Posterior cingulate gyrus (tissue), 11 donors: Measurements from ENCODE around the gene GIGYF2.

ENCODE experiments used
- DNase-seq, 10 donors: peaks; one replicate each; pipeline versions ENCODE4 v3.0.0 to v3.0.0-alpha.2; 2020 to 2021; ENCODE audit warnings: mixed read lengths in 3 of 10
- intact Hi-C: fragments of 100-400 bp; cut with DNase I; formaldehyde crosslinking; loops from one replicate; pipeline ENCODE4 v1.15.1; 2023

GIGYF2 gene

GRCh38 chr2:232741972-232742371 is 44.8 kb downstream of the GIGYF2 start:
- no peak for DNase-seq
- intact Hi-C loops, result no loop called here

GRCh38 chr2:232744963-232745362 is 47.8 kb downstream of the GIGYF2 start:
- no peak for DNase-seq
- intact Hi-C loops, result no loop called here

GRCh38 chr2:232748038-232748437 is 50.9 kb downstream of the GIGYF2 start:
- intact Hi-C loops, result no loop called here
- DNase-seq, result no peak

- intact Hi-C loops, result no loop called here
- no peak for DNase-seq
These were observed 52.2 kb downstream of the GIGYF2 start for GRCh38 chr2:232749331-232749730.

- no peak for DNase-seq
- intact Hi-C loops, result no loop called here
These were observed 53.1 kb downstream of the GIGYF2 start for GRCh38 chr2:232750135-232750671.

- DNase-seq, result no peak
- intact Hi-C loops, result no loop called here
These were observed 60.8 kb downstream of the GIGYF2 start for GRCh38 chr2:232757905-232758304.

GRCh38 chr2:232761301-232761907 is 64.3 kb downstream of the GIGYF2 start:
- DNase-seq, result no peak
- intact Hi-C loops, result no loop called here

- intact Hi-C loops, result no loop called here
- no peak for DNase-seq
These were observed 70.7 kb downstream of the GIGYF2 start for GRCh38 chr2:232767866-232768265.

GRCh38 chr2:232770207-232770606 is 73.1 kb downstream of the GIGYF2 start:
- intact Hi-C loops, result no loop called here
- DNase-seq, result no peak

GRCh38 chr2:232771870-232772269 is 74.7 kb downstream of the GIGYF2 start:
- intact Hi-C loops, result no loop called here
- DNase-seq, result no peak

GRCh38 chr2:232772531-232772930 is 75.4 kb downstream of the GIGYF2 start:
- intact Hi-C loops, result no loop called here
- DNase-seq, result no peak

GRCh38 chr2:232773815-232774214 is 76.7 kb downstream of the GIGYF2 start:
- intact Hi-C loops, result no loop called here
- DNase-seq, result no peak

- intact Hi-C loops, result no loop called here
- DNase-seq, result no peak
These were observed 79.3 kb downstream of the GIGYF2 start, which contains the start of gene KCNJ13 for GRCh38 chr2:232776435-232776834. TSS of gene KCNJ13 (minus strand) at chr2:232776565. CDS start at chr2:232771362, 5,203 bp downstream.

- DNase-seq, result no peak
These were observed 80.1 kb downstream of the GIGYF2 start for GRCh38 chr2:232777276-232777675.

GRCh38 chr2:232779465-232779864 is 82.3 kb downstream of the GIGYF2 start:
- intact Hi-C loops, result no loop called here

More at GRCh38 chr2:232777276-232777675, 80.1 kb downstream of the GIGYF2 start:
- intact Hi-C loops, result no loop called here

GRCh38 chr2:232779934-232780333 is 82.8 kb downstream of the GIGYF2 start:
- intact Hi-C loops, result no loop called here
- DNase-seq, result no peak

More at GRCh38 chr2:232779465-232779864, 82.3 kb downstream of the GIGYF2 start:
- no peak for DNase-seq

GRCh38 chr2:232781765-232782164 is 84.6 kb downstream of the GIGYF2 start:
- no peak for DNase-seq
- intact Hi-C loops, result no loop called here

GRCh38 chr2:232783278-232783677 is 86.1 kb downstream of the GIGYF2 start:
- intact Hi-C loops, result no loop called here
- DNase-seq, result no peak

GRCh38 chr2:232787806-232788205 is 90.7 kb downstream of the GIGYF2 start:
- no peak for DNase-seq
- intact Hi-C loops, result no loop called here

- intact Hi-C loops, result no loop called here
- DNase-seq, result no peak
These were observed 92.0 kb downstream of the GIGYF2 start for GRCh38 chr2:232789082-232789481.

- no peak for DNase-seq
- intact Hi-C loops, result no loop called here
These were observed 94.4 kb downstream of the GIGYF2 start for GRCh38 chr2:232791518-232791917.

- intact Hi-C loops, result no loop called here
- no peak for DNase-seq
These were observed 96.1 kb downstream of the GIGYF2 start for GRCh38 chr2:232793271-232793670.

- no peak for DNase-seq
- intact Hi-C loops, result no loop called here
These were observed 97.8 kb downstream of the GIGYF2 start for GRCh38 chr2:232794981-232795380.
